Trophoblast cell (in vitro differentiated cells and primary cell): ENCODE data around the gene ABHD1.

ENCODE experiments used
- DNase-seq, 2 donors: peaks; one replicate each; pipeline ENCODE4 v3.0.0-alpha.2; 2016
- H2AFZ ChIP-seq: 2 replicates; pipeline ENCODE4 v1.6.1; 2013; ENCODE audit warnings: low read length, moderate library complexity, mild to moderate bottlenecking; ENCODE audit not compliant: insufficient read depth, poor library complexity
- H2AK5ac ChIP-seq: 2 replicates; pipeline ENCODE4 v1.6.1; 2013; ENCODE audit warnings: mild to moderate bottlenecking, low read length
- H2BK120ac ChIP-seq: 2 replicates; pipeline ENCODE4 v1.6.1; 2013; ENCODE audit warnings: low read length, mild to moderate bottlenecking, moderate library complexity; ENCODE audit not compliant: insufficient read depth, poor library complexity
- H2BK12ac ChIP-seq: 2 replicates; pipeline ENCODE4 v1.6.1; 2013; ENCODE audit warnings: mild to moderate bottlenecking, low read length, moderate library complexity
- H2BK5ac ChIP-seq: 2 replicates; pipeline ENCODE4 v1.6.1; 2013; ENCODE audit warnings: low read length, low read depth, moderate library complexity, mild to moderate bottlenecking; ENCODE audit not compliant: poor library complexity
- H3K14ac ChIP-seq: 2 replicates; pipeline ENCODE4 v1.6.1; 2013; ENCODE audit warnings: mild to moderate bottlenecking, low read length
- H3K18ac ChIP-seq: 2 replicates; pipeline ENCODE4 v1.6.1; 2013; ENCODE audit warnings: mild to moderate bottlenecking, low read length
- H3K23ac ChIP-seq: 2 replicates; pipeline ENCODE4 v1.6.1; 2013; ENCODE audit warnings: low read length
- H3K27ac ChIP-seq: 2 replicates; pipeline ENCODE4 v1.5.1; 2013; ENCODE audit warnings: low read depth, mild to moderate bottlenecking, inconsistent platforms, low read length, moderate library complexity
- H3K27me3 ChIP-seq: 2 replicates; pipeline ENCODE4 v1.6.1; 2013; ENCODE audit warnings: inconsistent platforms, mild to moderate bottlenecking, low read length, moderate library complexity; ENCODE audit not compliant: insufficient read depth
- H3K36me3 ChIP-seq, 2 experiments: 1 replicate in 1 of 2; 2 replicates in 1 of 2; pipeline ENCODE4 v1.6.1; 2013; ENCODE audit warnings: low read length in 2 of 2, mild to moderate bottlenecking in 2 of 2, moderate library complexity in 1 of 2; ENCODE audit not compliant: insufficient read depth in 2 of 2, control insufficient read depth in 1 of 2
- H3K4ac ChIP-seq: 2 replicates; pipeline ENCODE4 v1.6.1; 2013; ENCODE audit warnings: low read depth, mild to moderate bottlenecking, low read length, moderate library complexity
- H3K4me1 ChIP-seq, 2 experiments: 1 replicate in 1 of 2; 2 replicates in 1 of 2; pipeline ENCODE4 v1.6.1; 2013; ENCODE audit warnings: low read length in 2 of 2, mild to moderate bottlenecking in 2 of 2, moderate library complexity in 1 of 2; ENCODE audit not compliant: insufficient read depth in 2 of 2, control insufficient read depth in 1 of 2
- H3K4me2 ChIP-seq: 2 replicates; pipeline ENCODE4 v1.6.1; 2013; ENCODE audit warnings: inconsistent platforms, mild to moderate bottlenecking, low read length, moderate library complexity
- H3K4me3 ChIP-seq: 2 replicates; pipeline ENCODE4 v1.5.1; 2013; ENCODE audit warnings: mild to moderate bottlenecking, low read depth, low read length, inconsistent platforms
- H3K79me1 ChIP-seq: one replicate; pipeline ENCODE4 v1.6.1; 2013; ENCODE audit warnings: low read length
- H3K79me2 ChIP-seq: 2 replicates; pipeline ENCODE4 v1.6.1; 2013; ENCODE audit warnings: low read length, mild to moderate bottlenecking; ENCODE audit not compliant: control insufficient read depth, insufficient read depth, poor library complexity
- H3K9ac ChIP-seq: 2 replicates; pipeline ENCODE4 v1.6.1; 2013; ENCODE audit warnings: mild to moderate bottlenecking, low read length
- H3K9me3 ChIP-seq: 2 replicates; pipeline ENCODE4 v1.6.1; 2013; ENCODE audit warnings: low read depth, mild to moderate bottlenecking, control low read depth, inconsistent platforms, low read length; ENCODE audit not compliant: insufficient read depth
- H4K12ac ChIP-seq: 2 replicates; pipeline ENCODE4 v1.6.1; 2013; ENCODE audit warnings: low read depth, mild to moderate bottlenecking, low read length, moderate library complexity
- H4K8ac ChIP-seq: 2 replicates; pipeline ENCODE4 v1.6.1; 2013; ENCODE audit warnings: low read depth, mild to moderate bottlenecking, low read length, moderate library complexity
- H4K91ac ChIP-seq: one replicate; pipeline ENCODE4 v1.6.1; 2013; ENCODE audit warnings: low read depth, mild to moderate bottlenecking, low read length, moderate library complexity
- WGBS: extraction: QIAGEN DNeasy Blood & Tissue Kit; methylation state at CpG from one replicate; pipeline ENCODE4 v1.1.7; 2013; ENCODE audit warnings: missing lambda C conversion rate; ENCODE audit not compliant: insufficient read length, insufficient coverage; ENCODE audit errors: extremely low coverage; 5-methylcytosine and 5-hydroxymethylcytosine counted together

Gene ABHD1

GRCh38 chr2:27136751-27137150, 13.1 kb downstream of the ABHD1 start:
- H4K12ac ChIP-seq: no peak overlapping the region
- peaks cover 14 to 17% of the 10 kb centered on the region in 2 experiments for H3K36me3 ChIP-seq
- no peak overlapping the region for H4K91ac ChIP-seq
- no peak overlapping the region for H2BK12ac ChIP-seq
- no peak overlapping the region for H3K27ac ChIP-seq
- H3K79me1 ChIP-seq: peaks cover 6% of the 10 kb centered on the region
- H2AK5ac ChIP-seq: no peak overlapping the region
- no peak for DNase-seq
- WGBS: no CpG with 5 or more reads among the region's 7 CpGs
- no peak overlapping the region for H2AFZ ChIP-seq
- no peak overlapping the region for H3K4me3 ChIP-seq
- no peak overlapping the region for H2BK120ac ChIP-seq
- H3K79me2 ChIP-seq: peaks cover 10% of the 10 kb centered on the region
- H3K4ac ChIP-seq: no peak overlapping the region
- H3K4me1 ChIP-seq: peaks cover 7 to 8% of the 10 kb centered on the region in 2 experiments
- no peak overlapping the region for H4K8ac ChIP-seq
- no peak overlapping the region for H2BK5ac ChIP-seq
- H3K14ac ChIP-seq: no peak overlapping the region
- H3K23ac ChIP-seq: no peak overlapping the region
- H3K18ac ChIP-seq: no peak overlapping the region
- no peak overlapping the region for H3K9ac ChIP-seq
- H3K9me3 ChIP-seq: no peaks in the 10 kb centered on the region
- no peaks in the 10 kb centered on the region for H3K27me3 ChIP-seq
- H3K4me2 ChIP-seq: no peak overlapping the region

GRCh38 chr2:27137322-27137935, 13.8 kb downstream of the ABHD1 start:
- no peak overlapping the region for H3K23ac ChIP-seq
- no peak overlapping the region for H2BK12ac ChIP-seq
- peaks cover 6% of the 10 kb centered on the region for H3K79me1 ChIP-seq
- H3K14ac ChIP-seq: no peak overlapping the region
- H2BK5ac ChIP-seq: no peak overlapping the region
- H2AK5ac ChIP-seq: no peak overlapping the region
- H3K27ac ChIP-seq: no peak overlapping the region
- no peaks in the 10 kb centered on the region for H3K9me3 ChIP-seq
- H3K36me3 ChIP-seq: peaks cover 7 to 10% of the 10 kb centered on the region in 2 experiments
- H3K4me3 ChIP-seq: no peak overlapping the region
- H3K4ac ChIP-seq: no peak overlapping the region
- H2AFZ ChIP-seq: no peak overlapping the region
- peaks cover 7 to 8% of the 10 kb centered on the region in 2 experiments for H3K4me1 ChIP-seq
- no peak overlapping the region for H3K9ac ChIP-seq
- no peak overlapping the region for H2BK120ac ChIP-seq
- DNase-seq: no peak
- no CpG with 5 or more reads among the region's 21 CpGs for WGBS
- no peak overlapping the region for H4K91ac ChIP-seq
- H4K12ac ChIP-seq: no peak overlapping the region
- H3K27me3 ChIP-seq: no peaks in the 10 kb centered on the region
- H3K4me2 ChIP-seq: no peak overlapping the region
- H3K18ac ChIP-seq: no peak overlapping the region
- no peak overlapping the region for H4K8ac ChIP-seq
- peaks cover 10% of the 10 kb centered on the region for H3K79me2 ChIP-seq

- H2AFZ ChIP-seq: no peak overlapping the region
- H3K4me3 ChIP-seq: no peak overlapping the region
- H3K27ac ChIP-seq: no peak overlapping the region
- no peak overlapping the region for H3K4ac ChIP-seq
- H2BK120ac ChIP-seq: no peak overlapping the region
- no peak overlapping the region for H2BK5ac ChIP-seq
- H4K91ac ChIP-seq: no peak overlapping the region
- H3K79me2 ChIP-seq: peaks cover 10% of the 10 kb centered on the region
- H2BK12ac ChIP-seq: no peak overlapping the region
- H3K36me3 ChIP-seq: peaks cover under 1 to 3% of the 10 kb centered on the region in 2 experiments
- no peak overlapping the region for H3K4me2 ChIP-seq
- H3K79me1 ChIP-seq: peaks cover 6% of the 10 kb centered on the region
- H4K8ac ChIP-seq: no peak overlapping the region
- WGBS: no CpG with 5 or more reads among the region's 7 CpGs
- no peak overlapping the region for H3K23ac ChIP-seq
- no peak overlapping the region for H3K9ac ChIP-seq
- H3K4me1 ChIP-seq: peaks cover 5 to 8% of the 10 kb centered on the region in 2 experiments
- no peak overlapping the region for H2AK5ac ChIP-seq
- H3K14ac ChIP-seq: no peak overlapping the region
- H3K9me3 ChIP-seq: no peaks in the 10 kb centered on the region
- H4K12ac ChIP-seq: no peak overlapping the region
- no peaks in the 10 kb centered on the region for H3K27me3 ChIP-seq
- H3K18ac ChIP-seq: no peak overlapping the region
- DNase-seq: no peak
Measured at GRCh38 chr2:27138111-27138510, 14.5 kb downstream of the ABHD1 start.

- H3K4me1 ChIP-seq: peaks cover 0 to 5% of the 10 kb centered on the region in 2 experiments
- no peak within 1 kb of the TSS for H2BK120ac ChIP-seq
- H3K4me3 ChIP-seq: no peak within 1 kb of the TSS
- H3K36me3 ChIP-seq: no peaks in the 10 kb centered on the region
- H3K4ac ChIP-seq: no peak within 1 kb of the TSS
- no peak for DNase-seq
- no peak within 1 kb of the TSS for H3K9ac ChIP-seq
- no peaks in the 10 kb centered on the region for H3K9me3 ChIP-seq
- no peak within 1 kb of the TSS for H3K27ac ChIP-seq
- no peaks in the 10 kb centered on the region for H3K27me3 ChIP-seq
- H3K18ac ChIP-seq: no peak within 1 kb of the TSS
- H3K4me2 ChIP-seq: no peak within 1 kb of the TSS
- H4K8ac ChIP-seq: no peak within 1 kb of the TSS
- H3K14ac ChIP-seq: no peak within 1 kb of the TSS
- H2AFZ ChIP-seq: no peak within 1 kb of the TSS
- no peak within 1 kb of the TSS for H3K23ac ChIP-seq
- H3K79me2 ChIP-seq: peaks cover 2% of the 10 kb centered on the region
- no CpG with 5 or more reads among the region's 4 CpGs for WGBS
- no peak within 1 kb of the TSS for H2BK12ac ChIP-seq
- H3K79me1 ChIP-seq: peaks cover 1% of the 10 kb centered on the region
- no peak within 1 kb of the TSS for H4K12ac ChIP-seq
- no peak within 1 kb of the TSS for H2BK5ac ChIP-seq
- no peak within 1 kb of the TSS for H4K91ac ChIP-seq
- no peak within 1 kb of the TSS for H2AK5ac ChIP-seq
Measured at GRCh38 chr2:27139310-27139709, 15.7 kb downstream of the ABHD1 start, which contains the start of gene PRR30. TSS of gene PRR30 (minus strand) at chr2:27139410. CDS start at chr2:27138329, 1,081 bp downstream.
